Neural cell (in vitro differentiated cells): ENCODE data around the gene ZC3H14.

Experiments used
- EP300 ChIP-seq: fragments of 450-650 bp; conservative IDR thresholded peaks from 2 replicates; pipeline ENCODE4 v1.6.1; 2014; ENCODE audit warnings: antibody characterized with exemption, mild to moderate bottlenecking, moderate library complexity; ENCODE audit not compliant: poor library complexity, severe bottlenecking
- EZH2 ChIP-seq: fragments of 200-600, 300-800 bp; shearing (Covaris generic), sonication (generic); IDR thresholded peaks from 2 replicates; pipeline ENCODE4 v1.6.1; 2014; ENCODE audit warnings: antibody characterized with exemption, low read length, borderline replicate concordance, mild to moderate bottlenecking; ENCODE audit not compliant: insufficient read depth, poor library complexity, severe bottlenecking
- POLR2AphosphoS5 ChIP-seq: IDR thresholded peaks from 2 replicates; pipeline ENCODE4 v1.6.1; 2012
- RAD21 ChIP-seq: fragments of 450-650 bp; conservative IDR thresholded peaks from 2 replicates; pipeline ENCODE4 v1.6.1; 2014; ENCODE audit warnings: antibody characterized with exemption, mild to moderate bottlenecking, moderate library complexity
- TAF1 ChIP-seq: IDR thresholded peaks from 2 replicates; pipeline ENCODE4 v1.6.1; 2012; ENCODE audit warnings: low read depth
- TF ChIP-seq, protein P1 (sequence below): fragments of 450-650 bp; IDR thresholded peaks from 2 replicates; pipeline ENCODE4 v1.5.1; 2014; ENCODE audit warnings: antibody characterized with exemption, mild to moderate bottlenecking, moderate library complexity; ENCODE audit not compliant: poor library complexity, severe bottlenecking
- TF ChIP-seq, protein P2 (sequence below): IDR thresholded peaks from 2 replicates; pipeline ENCODE4 v1.6.1; 2012; ENCODE audit warnings: borderline replicate concordance

DNA sequence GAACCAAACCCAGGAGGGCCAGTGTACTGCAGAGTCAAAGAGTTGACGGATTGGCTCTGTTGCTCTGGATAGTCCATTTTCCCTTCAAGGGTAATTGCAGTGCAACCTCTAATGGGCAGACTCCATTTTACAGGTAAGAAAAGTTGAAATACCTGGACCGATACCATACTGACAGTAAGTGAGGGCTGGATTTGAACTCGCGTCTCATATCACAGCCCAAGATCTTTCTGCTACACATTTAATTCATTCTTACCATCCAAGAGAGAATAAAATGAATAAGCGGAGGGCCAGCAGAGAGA is 356 bp upstream of the ZC3H14 start:
- TF ChIP-seq, protein P1, sequence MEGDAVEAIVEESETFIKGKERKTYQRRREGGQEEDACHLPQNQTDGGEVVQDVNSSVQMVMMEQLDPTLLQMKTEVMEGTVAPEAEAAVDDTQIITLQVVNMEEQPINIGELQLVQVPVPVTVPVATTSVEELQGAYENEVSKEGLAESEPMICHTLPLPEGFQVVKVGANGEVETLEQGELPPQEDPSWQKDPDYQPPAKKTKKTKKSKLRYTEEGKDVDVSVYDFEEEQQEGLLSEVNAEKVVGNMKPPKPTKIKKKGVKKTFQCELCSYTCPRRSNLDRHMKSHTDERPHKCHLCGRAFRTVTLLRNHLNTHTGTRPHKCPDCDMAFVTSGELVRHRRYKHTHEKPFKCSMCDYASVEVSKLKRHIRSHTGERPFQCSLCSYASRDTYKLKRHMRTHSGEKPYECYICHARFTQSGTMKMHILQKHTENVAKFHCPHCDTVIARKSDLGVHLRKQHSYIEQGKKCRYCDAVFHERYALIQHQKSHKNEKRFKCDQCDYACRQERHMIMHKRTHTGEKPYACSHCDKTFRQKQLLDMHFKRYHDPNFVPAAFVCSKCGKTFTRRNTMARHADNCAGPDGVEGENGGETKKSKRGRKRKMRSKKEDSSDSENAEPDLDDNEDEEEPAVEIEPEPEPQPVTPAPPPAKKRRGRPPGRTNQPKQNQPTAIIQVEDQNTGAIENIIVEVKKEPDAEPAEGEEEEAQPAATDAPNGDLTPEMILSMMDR: no peak
- TF ChIP-seq RAD21 (no peak), POLR2AphosphoS5 (no peak), EZH2 (no peak), EP300 (no peak), TAF1 (no peak)
- TF ChIP-seq, protein P2, sequence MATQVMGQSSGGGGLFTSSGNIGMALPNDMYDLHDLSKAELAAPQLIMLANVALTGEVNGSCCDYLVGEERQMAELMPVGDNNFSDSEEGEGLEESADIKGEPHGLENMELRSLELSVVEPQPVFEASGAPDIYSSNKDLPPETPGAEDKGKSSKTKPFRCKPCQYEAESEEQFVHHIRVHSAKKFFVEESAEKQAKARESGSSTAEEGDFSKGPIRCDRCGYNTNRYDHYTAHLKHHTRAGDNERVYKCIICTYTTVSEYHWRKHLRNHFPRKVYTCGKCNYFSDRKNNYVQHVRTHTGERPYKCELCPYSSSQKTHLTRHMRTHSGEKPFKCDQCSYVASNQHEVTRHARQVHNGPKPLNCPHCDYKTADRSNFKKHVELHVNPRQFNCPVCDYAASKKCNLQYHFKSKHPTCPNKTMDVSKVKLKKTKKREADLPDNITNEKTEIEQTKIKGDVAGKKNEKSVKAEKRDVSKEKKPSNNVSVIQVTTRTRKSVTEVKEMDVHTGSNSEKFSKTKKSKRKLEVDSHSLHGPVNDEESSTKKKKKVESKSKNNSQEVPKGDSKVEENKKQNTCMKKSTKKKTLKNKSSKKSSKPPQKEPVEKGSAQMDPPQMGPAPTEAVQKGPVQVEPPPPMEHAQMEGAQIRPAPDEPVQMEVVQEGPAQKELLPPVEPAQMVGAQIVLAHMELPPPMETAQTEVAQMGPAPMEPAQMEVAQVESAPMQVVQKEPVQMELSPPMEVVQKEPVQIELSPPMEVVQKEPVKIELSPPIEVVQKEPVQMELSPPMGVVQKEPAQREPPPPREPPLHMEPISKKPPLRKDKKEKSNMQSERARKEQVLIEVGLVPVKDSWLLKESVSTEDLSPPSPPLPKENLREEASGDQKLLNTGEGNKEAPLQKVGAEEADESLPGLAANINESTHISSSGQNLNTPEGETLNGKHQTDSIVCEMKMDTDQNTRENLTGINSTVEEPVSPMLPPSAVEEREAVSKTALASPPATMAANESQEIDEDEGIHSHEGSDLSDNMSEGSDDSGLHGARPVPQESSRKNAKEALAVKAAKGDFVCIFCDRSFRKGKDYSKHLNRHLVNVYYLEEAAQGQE: no peak
